Memory B cell (primary cell): ENCODE results near the gene COL20A1.
"Not testable (repeated sequence)": the region's sequence is repeated elsewhere in the genome, so short reads cannot be mapped to it uniquely, and the experiment has no call there.

ENCODE experiments used
- ATAC-seq: fragments of 150-1000 bp; cut with Tn5 transposase; 2 replicates; pipeline ENCODE4 v1.10.0; 2021; ENCODE audit warnings: low read depth, mild to moderate bottlenecking, moderate library complexity
- DNase-seq, 2 donors: peaks; one replicate each; pipeline ENCODE4 v3.0.0; 2022; ENCODE audit warnings: low spot score in 2 of 2
- H3K27ac Mint-ChIP-seq: one replicate; pipeline ENCODE4 v1.8.0; 2022; ENCODE audit warnings: mild to moderate bottlenecking, moderate library complexity, mixed read lengths
- H3K27me3 Mint-ChIP-seq: one replicate; pipeline ENCODE4 v1.8.0; 2022; ENCODE audit warnings: mixed read lengths
- H3K36me3 Mint-ChIP-seq: one replicate; pipeline ENCODE4 v1.8.0; 2022; ENCODE audit warnings: mild to moderate bottlenecking, mixed read lengths
- H3K4me1 Mint-ChIP-seq: one replicate; pipeline ENCODE4 v1.8.0; 2022; ENCODE audit warnings: mixed read lengths
- H3K4me3 Mint-ChIP-seq: one replicate; pipeline ENCODE4 v1.8.0; 2022; ENCODE audit warnings: mild to moderate bottlenecking, moderate library complexity, mixed read lengths
- H3K9me3 Mint-ChIP-seq: one replicate; pipeline ENCODE4 v1.8.0; 2022; ENCODE audit warnings: mixed read lengths

COL20A1 gene

GRCh38 chr20:63335711-63336110, 42.7 kb downstream of the COL20A1 start:
- H3K4me3 Mint-ChIP-seq, result no peak overlapping the region
- H3K4me1 Mint-ChIP-seq, result no peaks in the 10 kb centered on the region
- peaks cover 4% of the 10 kb centered on the region for H3K36me3 Mint-ChIP-seq
- DNase-seq (no peak), ATAC-seq (no peak)
- no peak overlapping the region for H3K27ac Mint-ChIP-seq
- H3K27me3 Mint-ChIP-seq, result peaks cover 12% of the 10 kb centered on the region
- H3K9me3 Mint-ChIP-seq, result peaks cover 7% of the 10 kb centered on the region

GRCh38 chr20:63336232-63336752, 43.3 kb downstream of the COL20A1 start:
- Mint-ChIP-seq H3K36me3 (peaks cover 4% of the 10 kb centered on the region), H3K27ac (no peak overlapping the region), H3K4me3 (no peak overlapping the region), H3K27me3 (peaks cover 12% of the 10 kb centered on the region), H3K9me3 (peaks cover 7% of the 10 kb centered on the region), H3K4me1 (no peaks in the 10 kb centered on the region)
- no peak for DNase-seq
- ATAC-seq, result no peak

- H3K27me3 Mint-ChIP-seq, result peaks cover 12% of the 10 kb centered on the region
- H3K9me3 Mint-ChIP-seq, result no peaks in the 10 kb centered on the region
- DNase-seq (no peak), ATAC-seq (no peak)
- H3K4me1 Mint-ChIP-seq, result no peaks in the 10 kb centered on the region
- H3K27ac Mint-ChIP-seq, result no peak overlapping the region
- H3K4me3 Mint-ChIP-seq, result no peak overlapping the region
- peaks cover 1% of the 10 kb centered on the region for H3K36me3 Mint-ChIP-seq
These were observed 44.9 kb downstream of the COL20A1 start for GRCh38 chr20:63337786-63338420.

GRCh38 chr20:63339154-63340094, 46.4 kb downstream of the COL20A1 start:
- H3K4me3 Mint-ChIP-seq, ATAC-seq: not testable (repeated sequence)
- peaks cover 11% of the 10 kb centered on the region for H3K27me3 Mint-ChIP-seq

GRCh38 chr20:63340158-63340688, 47.2 kb downstream of the COL20A1 start:
- ATAC-seq, H3K27ac Mint-ChIP-seq: not testable (repeated sequence)
- peaks cover 11% of the 10 kb centered on the region for H3K27me3 Mint-ChIP-seq

More at GRCh38 chr20:63339154-63340094, 46.4 kb downstream of the COL20A1 start:
- not testable (repeated sequence) for H3K27ac Mint-ChIP-seq, H3K9me3 Mint-ChIP-seq, H3K4me1 Mint-ChIP-seq, DNase-seq, H3K36me3 Mint-ChIP-seq

GRCh38 chr20:63342561-63343459, 49.8 kb downstream of the COL20A1 start:
- DNase-seq (no peak), ATAC-seq (no peak)
- Mint-ChIP-seq H3K4me3 (no peak overlapping the region), H3K27me3 (peaks cover 10% of the 10 kb centered on the region), H3K36me3 (no peaks in the 10 kb centered on the region), H3K4me1 (no peaks in the 10 kb centered on the region), H3K27ac (no peak overlapping the region), H3K9me3 (no peaks in the 10 kb centered on the region)

More at GRCh38 chr20:63340158-63340688, 47.2 kb downstream of the COL20A1 start:
- not testable (repeated sequence) for H3K4me3 Mint-ChIP-seq, DNase-seq, H3K36me3 Mint-ChIP-seq, H3K9me3 Mint-ChIP-seq, H3K4me1 Mint-ChIP-seq

GRCh38 chr20:63343460-63344445, 50.8 kb downstream of the COL20A1 start:
- no peak for DNase-seq
- H3K4me1 Mint-ChIP-seq, result no peaks in the 10 kb centered on the region
- H3K36me3 Mint-ChIP-seq, result no peaks in the 10 kb centered on the region
- H3K27me3 Mint-ChIP-seq, result peaks cover 7% of the 10 kb centered on the region
- no peaks in the 10 kb centered on the region for H3K9me3 Mint-ChIP-seq
- no peak overlapping the region for H3K27ac Mint-ChIP-seq
- ATAC-seq, result no peak
- H3K4me3 Mint-ChIP-seq, result no peak overlapping the region

GRCh38 chr20:63344616-63345327, 51.8 kb downstream of the COL20A1 start:
- Mint-ChIP-seq H3K4me1 (no peaks in the 10 kb centered on the region), H3K27ac (no peak overlapping the region), H3K36me3 (no peaks in the 10 kb centered on the region), H3K27me3 (peaks cover 7% of the 10 kb centered on the region), H3K4me3 (no peak overlapping the region), H3K9me3 (no peaks in the 10 kb centered on the region)
- DNase-seq (no peak), ATAC-seq (no peak)

GRCh38 chr20:63345328-63346100, 52.5 kb downstream of the COL20A1 start:
- H3K36me3 Mint-ChIP-seq, result no peaks in the 10 kb centered on the region
- H3K9me3 Mint-ChIP-seq, result peaks cover 3% of the 10 kb centered on the region
- no peak overlapping the region for H3K4me3 Mint-ChIP-seq
- no peak for ATAC-seq
- peaks cover 7% of the 10 kb centered on the region for H3K27me3 Mint-ChIP-seq
- no peak for DNase-seq
- H3K4me1 Mint-ChIP-seq, result peaks cover 2% of the 10 kb centered on the region
- H3K27ac Mint-ChIP-seq, result no peak overlapping the region

GRCh38 chr20:63346131-63347080, 53.4 kb downstream of the COL20A1 start:
- Mint-ChIP-seq H3K4me1 (peaks cover 2% of the 10 kb centered on the region), H3K36me3 (no peaks in the 10 kb centered on the region), H3K27ac (no peak overlapping the region), H3K4me3 (no peak overlapping the region), H3K27me3 (peaks cover 7% of the 10 kb centered on the region), H3K9me3 (peaks cover 3% of the 10 kb centered on the region)
- DNase-seq, result no peak
- no peak for ATAC-seq
